G401 (cell line): ENCODE results near the gene DACH1. TPM values are rescaled to one million over a fixed set of nuclear protein-coding genes. Genes with fewer than 3 reads are reported as not detected.
A peak's percentile ranks its signal among the peaks of the same experiment; 100 is the strongest.
"Not testable (repeated sequence)": the region's sequence is repeated elsewhere in the genome, so short reads cannot be mapped to it uniquely, and the experiment has no call there.

Experiments
- DNase-seq: peaks from one replicate; pipeline ENCODE4 v3.0.0-alpha.2; 2015; ENCODE audit warnings: low spot score
- in situ Hi-C: cut with HindIII; loops from 2 replicates; pipeline ENCODE4 v1.10.0; 2016; ENCODE audit warnings: low sequenced_read_pairs, mixed read lengths
- total RNA-seq: library from RNA; depleted of rRNA; stranded (reverse); fragments of >200 nt; shearing (Covaris generic); gene quantifications from 2 replicates; pipeline ENCODE4 v1.2.3, GENCODE V29; 2014

DACH1 gene
- total RNA-seq, 1 experiment from 2014 or later: not detected

GRCh38 chr13:71837582-71837981, 29.4 kb downstream of the DACH1 start:
- DNase-seq, in situ Hi-C loops: not testable (repeated sequence)

- in situ Hi-C loops: no loop called here
- no peak for DNase-seq
Observed at GRCh38 chr13:71831716-71832115, 35.3 kb downstream of the DACH1 start.

- DNase-seq: no peak
- in situ Hi-C loops: no loop called here
Observed at GRCh38 chr13:71830736-71831135, 36.3 kb downstream of the DACH1 start.

GRCh38 chr13:71830323-71830722, 36.7 kb downstream of the DACH1 start:
- DNase-seq: no peak
- in situ Hi-C loops: no loop called here

GRCh38 chr13:71829547-71829946, 37.5 kb downstream of the DACH1 start:
- in situ Hi-C loops: no loop called here
- DNase-seq: no peak

GRCh38 chr13:71828564-71828963, 38.4 kb downstream of the DACH1 start:
- in situ Hi-C loops: no loop called here
- DNase-seq: no peak

GRCh38 chr13:71828117-71828516, 38.9 kb downstream of the DACH1 start:
- DNase-seq: no peak
- in situ Hi-C loops: no loop called here

GRCh38 chr13:71827241-71827640, 39.8 kb downstream of the DACH1 start:
- DNase-seq: no peak
- in situ Hi-C loops: no loop called here

GRCh38 chr13:71820699-71821098, 46.3 kb downstream of the DACH1 start:
- no peak for DNase-seq
- in situ Hi-C loops: no loop called here

GRCh38 chr13:71817335-71817734, 49.7 kb downstream of the DACH1 start:
- in situ Hi-C loops: no loop called here
- no peak for DNase-seq

- in situ Hi-C loops: no loop called here
- no peak for DNase-seq
Observed at GRCh38 chr13:71814806-71815360, 52.1 kb downstream of the DACH1 start.

- no peak for DNase-seq
- in situ Hi-C loops: no loop called here
Observed at GRCh38 chr13:71813187-71813586, 53.8 kb downstream of the DACH1 start.

- DNase-seq: no peak
- in situ Hi-C loops: no loop called here
Observed at GRCh38 chr13:71811344-71811743, 55.7 kb downstream of the DACH1 start.

- in situ Hi-C loops: no loop called here
- DNase-seq: no peak
Observed at GRCh38 chr13:71808708-71809107, 58.3 kb downstream of the DACH1 start.

- DNase-seq: no peak
- in situ Hi-C loops: no loop called here
Observed at GRCh38 chr13:71806886-71807285, 60.1 kb downstream of the DACH1 start.

- in situ Hi-C loops: no loop called here
- no peak for DNase-seq
Observed at GRCh38 chr13:71803066-71803465, 63.9 kb downstream of the DACH1 start.

GRCh38 chr13:71801781-71802180, 65.2 kb downstream of the DACH1 start:
- peak; percentile 79 for DNase-seq
- in situ Hi-C loops: no loop called here

GRCh38 chr13:71801165-71801760, 65.7 kb downstream of the DACH1 start:
- no peak for DNase-seq
- in situ Hi-C loops: no loop called here

- in situ Hi-C loops: no loop called here
- DNase-seq: no peak
Observed at GRCh38 chr13:71799324-71799723, 67.7 kb downstream of the DACH1 start.

GRCh38 chr13:71798707-71799106, 68.3 kb downstream of the DACH1 start:
- DNase-seq: no peak
- in situ Hi-C loops: no loop called here

GRCh38 chr13:71797517-71797916, 69.5 kb downstream of the DACH1 start:
- no peak for DNase-seq
- in situ Hi-C loops: no loop called here
